NCI-H748 treated with DMSO at 0.1 percent for 48 hours (cell line): Measurements from ENCODE around the gene CRB3.
"Not testable (repeated sequence)": the region's sequence is repeated elsewhere in the genome, so short reads cannot be mapped to it uniquely, and the experiment has no call there.

Experiments used
- DNase-seq: peaks from one replicate; lab custom pipeline; 2025; lab: John Stamatoyannopoulos, UW

Gene CRB3

DNA sequence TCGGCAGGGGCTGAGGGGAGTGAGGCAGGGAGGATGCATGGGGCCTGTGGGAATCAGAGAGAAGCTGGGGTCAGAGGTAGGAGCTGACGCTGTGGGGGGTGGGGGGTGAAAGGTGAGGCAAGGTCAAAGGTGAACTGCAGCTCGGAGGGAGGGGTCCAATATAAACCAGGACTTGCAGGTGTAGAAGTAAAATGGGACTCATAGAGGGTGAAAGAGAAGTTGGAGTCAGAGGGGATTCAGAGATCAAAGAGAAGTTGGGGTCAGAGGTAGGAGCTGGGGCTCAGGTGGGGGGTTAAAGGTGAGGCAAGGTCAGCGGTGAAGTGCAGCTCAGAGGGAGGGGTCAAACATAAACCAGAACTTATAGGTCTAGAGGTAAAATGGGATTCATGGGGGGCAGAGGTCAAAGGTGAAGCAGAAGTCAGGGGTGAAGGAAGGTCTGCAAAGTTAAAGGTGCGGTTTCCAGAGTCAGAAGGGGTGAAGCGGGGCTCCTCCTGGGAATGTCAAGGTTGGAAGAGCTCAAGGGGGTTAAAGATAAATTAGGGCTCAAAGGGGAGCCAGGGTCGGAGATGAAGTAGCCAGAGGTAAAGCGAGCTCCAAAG is 30.5 kb downstream of the CRB3 start:
- no peak for DNase-seq

- DNase-seq, result no peak
Measured at GRCh38 chr19:6495947-6496346, 31.9 kb downstream of the CRB3 start.

GRCh38 chr19:6498294-6499036 is 34.4 kb downstream of the CRB3 start:
- no peak for DNase-seq

DNA sequence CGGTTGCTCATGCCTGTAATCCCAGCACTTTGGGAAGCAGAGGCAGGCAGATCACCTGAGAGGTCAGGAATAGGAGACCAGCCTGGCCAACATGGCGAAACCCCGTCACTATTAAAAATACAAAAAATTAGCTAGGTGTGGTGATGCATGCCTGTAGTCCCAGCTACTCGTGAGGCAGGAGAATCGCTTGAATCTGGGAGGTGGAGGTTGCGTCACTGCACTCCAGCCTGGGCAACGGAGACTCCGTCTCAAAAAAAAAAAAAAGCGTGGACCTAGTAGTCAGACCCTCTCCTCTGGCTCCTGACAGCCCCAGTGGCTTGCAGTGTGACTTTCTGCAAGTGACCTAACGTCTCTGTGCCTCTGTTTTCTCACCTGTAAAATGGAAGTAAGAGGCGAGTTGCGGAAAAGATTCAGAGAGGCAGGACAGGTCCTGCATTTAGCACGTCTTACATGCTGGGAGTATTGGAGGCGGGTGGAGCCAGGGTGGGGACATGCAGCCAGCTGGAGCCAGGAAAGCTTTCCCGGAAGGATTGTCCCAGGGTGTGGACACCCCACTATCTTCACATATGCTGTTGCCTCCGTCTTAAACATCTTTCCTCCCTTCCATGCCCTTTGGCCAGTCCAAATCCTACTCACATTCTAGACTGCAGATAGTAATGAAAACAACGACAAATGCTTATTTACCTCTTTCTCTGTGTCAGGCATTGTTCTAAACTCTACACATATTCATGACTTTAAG is 35.1 kb downstream of the CRB3 start:
- DNase-seq, result no peak

- no peak for DNase-seq
Measured at GRCh38 chr19:6500837-6501739, 37.0 kb downstream of the CRB3 start.

- no peak for DNase-seq
Measured at GRCh38 chr19:6501740-6502648, 37.9 kb downstream of the CRB3 start, which contains the start of gene TUBB4A. TSS of gene TUBB4A (minus strand) at chr19:6502309. CDS start at chr19:6502212, 97 bp downstream.

DNA sequence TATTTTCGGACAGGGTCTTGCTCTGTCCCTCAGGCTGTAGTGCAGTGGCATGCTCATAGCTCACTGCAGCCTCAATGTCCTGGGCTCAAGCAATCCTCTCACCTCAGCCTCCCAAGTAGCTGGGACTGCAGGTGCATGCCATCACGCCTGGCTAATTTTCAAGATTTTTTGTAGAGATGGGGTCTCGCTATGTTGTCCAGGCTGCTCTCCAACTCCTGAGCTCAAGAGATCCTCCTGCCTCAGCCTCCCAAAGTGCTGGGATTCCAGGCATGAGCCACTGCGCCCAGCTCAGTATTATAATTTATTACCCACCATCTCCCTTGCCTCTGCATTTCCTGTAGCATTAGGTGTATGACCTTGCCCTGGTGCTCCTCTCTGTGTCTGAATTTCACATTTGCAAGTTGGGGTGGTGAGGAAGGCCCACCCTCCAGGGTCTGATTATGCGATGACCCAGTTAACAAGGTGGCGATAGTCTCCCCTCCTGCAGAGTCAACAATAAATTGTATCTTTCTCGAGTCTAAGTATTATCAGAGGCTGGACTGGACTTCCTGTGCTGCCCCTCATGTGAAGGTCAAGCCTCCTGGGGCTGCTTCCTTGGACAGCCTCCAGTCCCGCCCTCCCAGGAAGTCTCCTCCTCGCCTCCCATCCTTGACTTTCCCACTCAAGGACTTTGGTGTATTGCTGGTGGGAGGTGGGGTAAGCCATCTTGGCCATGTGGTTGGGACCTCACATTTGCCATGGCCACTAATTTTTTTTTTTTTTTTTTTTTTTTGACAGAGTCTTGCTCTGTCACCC is 39.5 kb downstream of the CRB3 start:
- no peak for DNase-seq

GRCh38 chr19:6508028-6508771 is 44.1 kb downstream of the CRB3 start:
- DNase-seq, result not testable (repeated sequence)

DNA sequence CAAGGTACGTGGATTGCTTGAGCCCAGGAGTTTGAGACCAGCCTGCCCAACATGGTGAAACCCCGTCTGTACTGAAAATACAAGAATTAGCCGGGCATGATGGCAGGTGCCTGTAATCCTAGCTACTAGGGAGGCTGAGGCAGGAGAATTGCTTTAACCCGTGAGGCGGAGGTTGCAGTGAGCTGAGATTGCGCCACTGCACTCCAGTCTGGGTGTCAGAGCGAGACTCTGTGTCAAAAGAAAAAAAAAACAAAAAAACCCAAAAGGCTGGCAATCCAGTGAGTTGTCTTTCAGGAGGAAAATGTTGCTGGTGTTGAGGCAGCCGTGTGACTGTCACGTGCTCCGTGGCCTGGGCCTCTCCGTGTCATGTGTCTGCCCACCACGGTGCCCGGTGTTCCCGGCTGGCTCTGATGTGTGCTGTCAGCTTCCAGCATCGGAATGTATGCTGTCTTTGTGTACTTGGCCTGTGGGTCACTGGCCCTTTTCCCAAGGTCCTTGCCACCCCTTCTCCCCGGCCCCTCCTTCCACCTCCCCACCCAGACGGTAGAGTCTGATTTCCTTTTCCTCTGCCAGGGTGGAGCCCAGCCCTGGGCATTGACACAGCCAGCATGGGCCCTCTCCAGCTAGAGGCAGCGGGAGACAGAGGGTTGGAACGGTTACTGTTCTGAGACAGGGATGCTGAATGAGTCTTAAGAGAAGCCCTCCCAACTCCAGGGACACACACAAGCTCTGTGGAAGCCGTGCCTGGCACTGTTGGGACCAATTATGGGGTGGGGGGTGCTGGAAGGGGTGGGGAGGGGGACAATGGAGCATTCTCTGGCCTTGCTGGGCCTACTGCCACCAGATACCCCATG is 45.3 kb downstream of the CRB3 start:
- no peak for DNase-seq

- no peak for DNase-seq
Measured at GRCh38 chr19:6510618-6511017, 46.5 kb downstream of the CRB3 start.

DNA sequence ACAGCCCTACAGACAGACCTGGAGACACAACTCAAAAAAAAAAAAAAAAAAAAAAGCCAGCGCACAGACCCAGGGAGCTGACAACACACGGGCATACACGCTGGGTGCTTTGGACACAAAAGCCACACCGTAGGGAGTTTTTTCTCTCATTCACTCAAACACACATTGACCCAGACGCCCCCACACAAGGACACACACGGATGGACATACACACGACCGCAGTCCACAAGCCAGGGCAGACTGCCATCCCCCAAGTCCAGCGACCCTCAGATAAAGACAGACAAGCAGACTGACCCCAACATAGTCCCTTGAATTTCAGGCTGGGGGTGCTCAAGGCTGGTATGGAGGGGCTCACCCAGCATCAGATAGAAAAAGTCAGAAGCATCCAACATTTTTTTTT is 50.0 kb downstream of the CRB3 start:
- no peak for DNase-seq

DNA sequence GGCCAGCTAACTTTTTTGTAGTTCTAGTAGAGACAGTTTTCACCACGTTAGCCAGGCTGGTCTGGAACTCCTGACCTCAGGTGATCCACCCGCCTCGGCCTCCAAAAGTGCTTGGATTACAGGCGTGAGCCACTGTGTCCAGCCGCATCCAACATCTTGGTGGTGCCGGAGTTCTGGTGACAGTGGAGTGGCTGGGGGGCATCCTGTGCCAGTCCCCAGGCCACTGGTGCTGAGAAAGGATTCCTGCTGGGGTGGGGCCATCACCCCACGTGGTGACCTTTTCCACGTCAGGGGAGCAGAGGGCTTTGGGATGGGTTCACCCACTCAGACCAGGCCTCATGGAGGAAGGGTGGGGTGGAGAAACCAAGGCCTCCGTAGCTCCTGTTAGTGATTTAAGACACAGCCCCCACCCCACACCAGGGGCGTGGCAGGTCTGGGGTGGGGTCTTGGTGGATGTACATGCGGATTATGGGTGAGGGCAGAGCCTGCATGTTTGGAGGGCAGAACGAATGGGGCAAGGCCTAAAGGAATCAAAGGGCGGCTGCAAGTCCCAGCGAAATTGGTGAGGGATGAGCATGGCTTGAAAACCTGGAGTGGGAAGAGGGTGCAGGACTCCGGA is 51.0 kb downstream of the CRB3 start:
- DNase-seq, result no peak

DNA sequence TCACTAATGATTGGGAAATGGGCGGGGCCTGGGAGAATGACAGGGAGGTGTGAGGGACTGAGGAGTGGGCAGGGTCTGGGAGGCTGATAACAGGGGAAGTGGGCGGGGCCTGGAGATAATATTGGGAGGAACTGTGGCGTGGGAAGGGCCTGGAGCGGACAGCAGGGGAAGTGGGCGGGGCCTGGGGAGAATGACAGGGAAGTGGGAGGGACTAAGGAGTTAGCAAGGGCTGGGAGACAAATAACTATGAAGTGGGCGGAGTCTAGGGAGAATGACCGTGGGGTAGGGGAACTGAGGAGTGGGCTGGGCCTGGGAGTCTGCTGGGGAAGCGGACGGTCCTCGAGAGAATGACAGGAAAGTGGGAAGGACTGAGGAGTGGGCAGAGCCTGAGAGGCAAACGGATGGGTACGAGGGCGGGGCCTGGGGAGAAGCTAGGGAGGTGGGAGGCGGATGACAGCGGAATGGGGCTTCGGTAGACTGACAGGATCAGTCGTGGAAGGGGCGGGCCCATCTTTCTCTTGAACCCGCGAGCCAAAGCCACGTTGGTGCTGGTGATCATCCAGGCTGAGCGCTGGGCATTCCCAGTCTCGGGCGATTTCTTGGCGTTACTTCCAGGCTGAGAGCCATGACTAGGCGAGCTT is 52.1 kb downstream of the CRB3 start:
- DNase-seq, result peak; percentile 67
